Progenitor cell of endocrine pancreas (in vitro differentiated cells): ENCODE results near the gene EIF1. TPM values are rescaled to one million over a fixed set of nuclear protein-coding genes. Genes with fewer than 3 reads are reported as not detected.

Experiments
- DNase-seq: peaks from one replicate; pipeline ENCODE4 v3.0.0; 2021; ENCODE audit warnings: low spot score; ENCODE audit not compliant: unreplicated experiment
- H3K27ac Mint-ChIP-seq: 2 replicates; pipeline ENCODE4 v1.8.0; 2021; ENCODE audit warnings: mild to moderate bottlenecking, moderate library complexity, mixed read lengths
- H3K27me3 Mint-ChIP-seq: 2 replicates; pipeline ENCODE4 v1.8.0; 2021; ENCODE audit warnings: mixed read lengths
- H3K36me3 Mint-ChIP-seq: 2 replicates; pipeline ENCODE4 v1.8.0; 2022; ENCODE audit warnings: mixed read lengths; ENCODE audit not compliant: insufficient read depth
- H3K4me1 Mint-ChIP-seq: 2 replicates; pipeline ENCODE4 v1.8.0; 2021; ENCODE audit warnings: low read depth, mixed read lengths
- H3K4me3 Mint-ChIP-seq: 2 replicates; pipeline ENCODE4 v1.8.0; 2021; ENCODE audit warnings: low read depth, mild to moderate bottlenecking, moderate library complexity, mixed read lengths
- H3K9me3 Mint-ChIP-seq: 2 replicates; pipeline ENCODE4 v1.8.0; 2021; ENCODE audit warnings: low read depth, mixed read lengths
- total RNA-seq: library from RNA; stranded (reverse); gene quantifications from 2 replicates; pipeline ENCODE4 v1.2.1, GENCODE V29; 2021
- TF ChIP-seq, protein P1 (sequence below): fragments of 200-600 bp; sonication (generic); IDR thresholded peaks from one replicate; pipeline ENCODE4 v1.5.0; 2021; ENCODE audit warnings: antibody characterized with exemption, mild to moderate bottlenecking; ENCODE audit not compliant: unreplicated experiment

Gene EIF1
- total RNA-seq, 1 donor from 2014 or later, result 622 TPM

DNA sequence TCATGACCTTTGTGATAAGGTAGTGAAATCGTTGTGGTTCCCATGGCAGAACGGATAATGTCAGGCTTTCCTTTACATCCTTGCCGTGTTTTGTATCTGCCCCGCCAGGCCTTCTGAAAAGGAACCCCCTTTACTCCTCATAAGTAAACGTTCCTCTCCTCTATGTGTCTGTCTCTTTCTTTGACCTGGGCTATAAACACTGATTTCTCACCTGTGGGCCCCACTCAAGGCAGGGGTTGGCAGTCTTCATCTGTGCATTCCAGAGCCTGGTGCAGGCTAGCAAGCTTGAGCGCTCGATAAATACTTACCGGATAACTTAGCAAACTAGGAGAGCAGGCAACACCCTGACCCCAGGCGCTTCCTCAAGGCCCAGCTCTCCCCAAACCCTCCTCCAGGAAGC is 53.0 kb downstream of the EIF1 start:
- Mint-ChIP-seq H3K27me3 (peaks cover 17% of the 10 kb centered on the region), H3K4me1 (peaks cover 7% of the 10 kb centered on the region), H3K36me3 (no peaks in the 10 kb centered on the region), H3K4me3 (no peak overlapping the region), H3K9me3 (no peaks in the 10 kb centered on the region), H3K27ac (peak overlapping the region; percentile 26)
- TF ChIP-seq, protein P1, sequence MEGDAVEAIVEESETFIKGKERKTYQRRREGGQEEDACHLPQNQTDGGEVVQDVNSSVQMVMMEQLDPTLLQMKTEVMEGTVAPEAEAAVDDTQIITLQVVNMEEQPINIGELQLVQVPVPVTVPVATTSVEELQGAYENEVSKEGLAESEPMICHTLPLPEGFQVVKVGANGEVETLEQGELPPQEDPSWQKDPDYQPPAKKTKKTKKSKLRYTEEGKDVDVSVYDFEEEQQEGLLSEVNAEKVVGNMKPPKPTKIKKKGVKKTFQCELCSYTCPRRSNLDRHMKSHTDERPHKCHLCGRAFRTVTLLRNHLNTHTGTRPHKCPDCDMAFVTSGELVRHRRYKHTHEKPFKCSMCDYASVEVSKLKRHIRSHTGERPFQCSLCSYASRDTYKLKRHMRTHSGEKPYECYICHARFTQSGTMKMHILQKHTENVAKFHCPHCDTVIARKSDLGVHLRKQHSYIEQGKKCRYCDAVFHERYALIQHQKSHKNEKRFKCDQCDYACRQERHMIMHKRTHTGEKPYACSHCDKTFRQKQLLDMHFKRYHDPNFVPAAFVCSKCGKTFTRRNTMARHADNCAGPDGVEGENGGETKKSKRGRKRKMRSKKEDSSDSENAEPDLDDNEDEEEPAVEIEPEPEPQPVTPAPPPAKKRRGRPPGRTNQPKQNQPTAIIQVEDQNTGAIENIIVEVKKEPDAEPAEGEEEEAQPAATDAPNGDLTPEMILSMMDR, result no peak
- DNase-seq, result no peak

Other genes with a start within 250 kb of the EIF1 start
- gene KRT38, start 247.9 kb upstream of the EIF1 start, total RNA-seq, result not detected in 2 replicates
- not detected in 2 replicates for gene KRT32, start 221.5 kb upstream of the EIF1 start, total RNA-seq
- not detected in 2 replicates for gene KRT35, start 207.7 kb upstream of the EIF1 start, total RNA-seq
- gene KRT36, start 199.0 kb upstream of the EIF1 start, total RNA-seq, result not detected in 2 replicates
- gene KRT13, start 183.3 kb upstream of the EIF1 start, total RNA-seq, result not detected in 2 replicates
- 2.9 TPM in 2 replicates for gene KRT15, start 170.0 kb upstream of the EIF1 start, total RNA-seq
- 398 and 429 TPM in 2 replicates for gene KRT19, start 160.6 kb upstream of the EIF1 start, total RNA-seq
- not detected in 2 replicates for gene KRT9, start 116.8 kb upstream of the EIF1 start, total RNA-seq
- gene KRT14, start 102.0 kb upstream of the EIF1 start, total RNA-seq, result not detected in 2 replicates
- not detected in 2 replicates for gene KRT16, start 76.1 kb upstream of the EIF1 start, total RNA-seq
- 0.22 and 0.46 TPM in 2 replicates for gene KRT17, start 64.3 kb upstream of the EIF1 start, total RNA-seq
- gene GAST, start 23.4 kb downstream of the EIF1 start, total RNA-seq, result 28.1 and 32.0 TPM in 2 replicates
- gene HAP1, start 45.8 kb downstream of the EIF1 start, total RNA-seq, result 13.7 and 14.9 TPM in 2 replicates
- 195 and 199 TPM in 2 replicates for gene JUP, start 97.8 kb downstream of the EIF1 start, total RNA-seq
- 30.4 and 31.7 TPM in 2 replicates for gene P3H4, start 123.1 kb downstream of the EIF1 start, total RNA-seq
- 154 and 155 TPM in 2 replicates for gene FKBP10, start 124.1 kb downstream of the EIF1 start, total RNA-seq
- 105 and 115 TPM in 2 replicates for gene NT5C3B, start 147.3 kb downstream of the EIF1 start, total RNA-seq
- not detected in 2 replicates for gene KLHL10, start 148.9 kb downstream of the EIF1 start, total RNA-seq
- gene KLHL11, start 176.5 kb downstream of the EIF1 start, total RNA-seq, result 16.9 and 19.6 TPM in 2 replicates
- gene ACLY, start 230.1 kb downstream of the EIF1 start, total RNA-seq, result 186 and 188 TPM in 2 replicates
- gene ODAD4, start 241.7 kb downstream of the EIF1 start, total RNA-seq, result 6.3 and 7.1 TPM in 2 replicates